Measurements from ENCODE around the gene MEX3B.

MEX3B gene

GRCh38 chr15:82046666-82047452, 1.0 kb upstream of the MEX3B start:
- Histone ChIP-seq H3K36me3 (ENCODE audit: insufficient read depth, low read depth, low read length) (peaks cover 13% of the 10 kb centered on the region; the same call in 1 of the 2 replicates), H3K27me3 (ENCODE audit: insufficient read depth, low read length) (peaks cover 50% of the 10 kb centered on the region), H3K4me3 (ENCODE audit: low read length) (peak overlapping the region; percentile 83), H3K27ac (ENCODE audit: low read length) (peak overlapping the region; percentile 45), H3K9ac (ENCODE audit: low read depth, low read length) (peak overlapping the region; percentile 92), H3K9me3 (ENCODE audit: insufficient read depth, low read depth, low read length) (no peaks in the 10 kb centered on the region), H3K4me1 (ENCODE audit: insufficient read depth, low read length) (peaks cover 5% of the 10 kb centered on the region; the same call in 1 of the 2 replicates)

- H3K4me1 ChIP-seq (ENCODE audit: insufficient read depth, low read length) = peaks cover 5% of the 10 kb centered on the region; the same call in 1 of the 2 replicates
- no peaks in the 10 kb centered on the region for H3K9me3 ChIP-seq (ENCODE audit: insufficient read depth, low read depth, low read length)
- peak overlapping the region; percentile 89 for H3K9ac ChIP-seq (ENCODE audit: low read depth, low read length)
- peaks cover 15% of the 10 kb centered on the region; the same call in 1 of the 2 replicates for H3K36me3 ChIP-seq (ENCODE audit: insufficient read depth, low read depth, low read length)
- H3K27ac ChIP-seq (ENCODE audit: low read length) = peak overlapping the region; percentile 13
- peaks cover 50% of the 10 kb centered on the region for H3K27me3 ChIP-seq (ENCODE audit: insufficient read depth, low read length)
- H3K4me3 ChIP-seq (ENCODE audit: low read length) = peak overlapping the region; percentile 94
These were observed 483 bp downstream of the MEX3B start for GRCh38 chr15:82045179-82045891.

- Histone ChIP-seq H3K36me3 (ENCODE audit: insufficient read depth, low read depth, low read length) (peaks cover 15% of the 10 kb centered on the region; the same call in 1 of the 2 replicates), H3K27ac (ENCODE audit: low read length) (no peak overlapping the region), H3K9me3 (ENCODE audit: insufficient read depth, low read depth, low read length) (no peaks in the 10 kb centered on the region), H3K9ac (ENCODE audit: low read depth, low read length) (peak overlapping the region; percentile 89; the same call in 1 of the 2 replicates), H3K4me3 (ENCODE audit: low read length) (peak overlapping the region; percentile 94), H3K4me1 (ENCODE audit: insufficient read depth, low read length) (peaks cover 5% of the 10 kb centered on the region; the same call in 1 of the 2 replicates), H3K27me3 (ENCODE audit: insufficient read depth, low read length) (peaks cover 44% of the 10 kb centered on the region)
These were observed 1.2 kb downstream of the MEX3B start for GRCh38 chr15:82044373-82045178.

GRCh38 chr15:82043796-82044372, 1.9 kb downstream of the MEX3B start:
- peaks cover 5% of the 10 kb centered on the region; the same call in 1 of the 2 replicates for H3K4me1 ChIP-seq (ENCODE audit: insufficient read depth, low read length)

GRCh38 chr15:82043130-82043673, 2.6 kb downstream of the MEX3B start:
- H3K27ac ChIP-seq (ENCODE audit: low read length) = no peak overlapping the region
- no peak overlapping the region for H3K9ac ChIP-seq (ENCODE audit: low read depth, low read length)
- H3K4me3 ChIP-seq (ENCODE audit: low read length) = peak overlapping the region; percentile 94; the same call in 1 of the 2 replicates
- H3K27me3 ChIP-seq (ENCODE audit: insufficient read depth, low read length) = peaks cover 30% of the 10 kb centered on the region
- peaks cover 15% of the 10 kb centered on the region; the same call in 1 of the 2 replicates for H3K36me3 ChIP-seq (ENCODE audit: insufficient read depth, low read depth, low read length)
- no peaks in the 10 kb centered on the region for H3K9me3 ChIP-seq (ENCODE audit: insufficient read depth, low read depth, low read length)
- peaks cover 2% of the 10 kb centered on the region; the same call in 1 of the 2 replicates for H3K4me1 ChIP-seq (ENCODE audit: insufficient read depth, low read length)

More at GRCh38 chr15:82043796-82044372, 1.9 kb downstream of the MEX3B start:
- H3K9ac ChIP-seq (ENCODE audit: low read depth, low read length) = peak overlapping the region; percentile 89; the same call in 1 of the 2 replicates
- H3K4me3 ChIP-seq (ENCODE audit: low read length) = peak overlapping the region; percentile 94
- peaks cover 15% of the 10 kb centered on the region; the same call in 1 of the 2 replicates for H3K36me3 ChIP-seq (ENCODE audit: insufficient read depth, low read depth, low read length)
- no peaks in the 10 kb centered on the region for H3K9me3 ChIP-seq (ENCODE audit: insufficient read depth, low read depth, low read length)
- H3K27me3 ChIP-seq (ENCODE audit: insufficient read depth, low read length) = peaks cover 37% of the 10 kb centered on the region
- no peak overlapping the region for H3K27ac ChIP-seq (ENCODE audit: low read length)

GRCh38 chr15:82040862-82041261, 5.0 kb downstream of the MEX3B start:
- Histone ChIP-seq H3K9me3 (ENCODE audit: insufficient read depth, low read depth, low read length) (no peaks in the 10 kb centered on the region), H3K36me3 (ENCODE audit: insufficient read depth, low read depth, low read length) (peaks cover 15% of the 10 kb centered on the region; the same call in 1 of the 2 replicates), H3K27ac (ENCODE audit: low read length) (no peak overlapping the region), H3K4me3 (ENCODE audit: low read length) (no peak overlapping the region), H3K9ac (ENCODE audit: low read depth, low read length) (no peak overlapping the region), H3K27me3 (ENCODE audit: insufficient read depth, low read length) (peaks cover 27% of the 10 kb centered on the region), H3K4me1 (ENCODE audit: insufficient read depth, low read length) (no peaks in the 10 kb centered on the region; the same call in 1 of the 2 replicates)

GRCh38 chr15:82040390-82040789, 5.4 kb downstream of the MEX3B start:
- H3K9ac ChIP-seq (ENCODE audit: low read depth, low read length) = no peak overlapping the region
- no peaks in the 10 kb centered on the region; the same call in 1 of the 2 replicates for H3K4me1 ChIP-seq (ENCODE audit: insufficient read depth, low read length)
- peaks cover 27% of the 10 kb centered on the region for H3K27me3 ChIP-seq (ENCODE audit: insufficient read depth, low read length)
- H3K4me3 ChIP-seq (ENCODE audit: low read length) = no peak overlapping the region
- no peak overlapping the region for H3K27ac ChIP-seq (ENCODE audit: low read length)
- H3K9me3 ChIP-seq (ENCODE audit: insufficient read depth, low read depth, low read length) = no peaks in the 10 kb centered on the region
- H3K36me3 ChIP-seq (ENCODE audit: insufficient read depth, low read depth, low read length) = peaks cover 15% of the 10 kb centered on the region; the same call in 1 of the 2 replicates

GRCh38 chr15:82039871-82040270, 5.9 kb downstream of the MEX3B start:
- Histone ChIP-seq H3K36me3 (ENCODE audit: insufficient read depth, low read depth, low read length) (peaks cover 15% of the 10 kb centered on the region; the same call in 1 of the 2 replicates), H3K27me3 (ENCODE audit: insufficient read depth, low read length) (peaks cover 27% of the 10 kb centered on the region), H3K27ac (ENCODE audit: low read length) (no peak overlapping the region), H3K9ac (ENCODE audit: low read depth, low read length) (no peak overlapping the region), H3K9me3 (ENCODE audit: insufficient read depth, low read depth, low read length) (no peaks in the 10 kb centered on the region), H3K4me3 (ENCODE audit: low read length) (no peak overlapping the region), H3K4me1 (ENCODE audit: insufficient read depth, low read length) (no peaks in the 10 kb centered on the region; the same call in 1 of the 2 replicates)

GRCh38 chr15:82036461-82036860, 9.4 kb downstream of the MEX3B start:
- Histone ChIP-seq H3K36me3 (ENCODE audit: insufficient read depth, low read depth, low read length) (no peaks in the 10 kb centered on the region), H3K4me3 (ENCODE audit: low read length) (no peak overlapping the region), H3K9ac (ENCODE audit: low read depth, low read length) (no peak overlapping the region), H3K27ac (ENCODE audit: low read length) (no peak overlapping the region), H3K9me3 (ENCODE audit: insufficient read depth, low read depth, low read length) (no peaks in the 10 kb centered on the region), H3K4me1 (ENCODE audit: insufficient read depth, low read length) (no peaks in the 10 kb centered on the region; the same call in 1 of the 2 replicates), H3K27me3 (ENCODE audit: insufficient read depth, low read length) (no peaks in the 10 kb centered on the region)

GRCh38 chr15:82031871-82032270, 13.9 kb downstream of the MEX3B start:
- Histone ChIP-seq H3K4me3 (ENCODE audit: low read length) (no peak overlapping the region), H3K9me3 (ENCODE audit: insufficient read depth, low read depth, low read length) (no peaks in the 10 kb centered on the region), H3K27me3 (ENCODE audit: insufficient read depth, low read length) (no peaks in the 10 kb centered on the region), H3K27ac (ENCODE audit: low read length) (no peak overlapping the region), H3K36me3 (ENCODE audit: insufficient read depth, low read depth, low read length) (no peaks in the 10 kb centered on the region), H3K4me1 (ENCODE audit: insufficient read depth, low read length) (no peaks in the 10 kb centered on the region), H3K9ac (ENCODE audit: low read depth, low read length) (no peak overlapping the region)

Measured in iPS-20b (cell line).